Coronary artery (tissue), 2 donors: ENCODE results near the gene TBC1D2B.

ENCODE experiments used
- DNase-seq: peaks from one replicate; pipeline ENCODE4 v3.0.0-alpha.2; 2017; ENCODE audit warnings: low spot score
- H3K27ac ChIP-seq, 2 donors: fragments of 200-600 bp; sonication (generic); one replicate each; pipeline ENCODE4 v1.5.1; 2016 to 2019
- H3K4me3 ChIP-seq: fragments of 200-600 bp; sonication (generic); 2 replicates; pipeline ENCODE4 v1.5.1; 2016; ENCODE audit warnings: mild to moderate bottlenecking, moderate library complexity
- TF ChIP-seq, protein P1 (sequence below): fragments of 200-600 bp; sonication (generic); IDR thresholded peaks from one replicate; pipeline ENCODE4 v1.5.1; 2019; ENCODE audit warnings: antibody characterized with exemption

TBC1D2B gene

GRCh38 chr15:78038585-78039247 is 38.8 kb downstream of the TBC1D2B start:
- DNase-seq: no peak
- Histone ChIP-seq H3K27ac (peak overlapping the region in 1 of 2 donors; percentile 42), H3K4me3 (no peak overlapping the region)
- TF ChIP-seq, protein P1, sequence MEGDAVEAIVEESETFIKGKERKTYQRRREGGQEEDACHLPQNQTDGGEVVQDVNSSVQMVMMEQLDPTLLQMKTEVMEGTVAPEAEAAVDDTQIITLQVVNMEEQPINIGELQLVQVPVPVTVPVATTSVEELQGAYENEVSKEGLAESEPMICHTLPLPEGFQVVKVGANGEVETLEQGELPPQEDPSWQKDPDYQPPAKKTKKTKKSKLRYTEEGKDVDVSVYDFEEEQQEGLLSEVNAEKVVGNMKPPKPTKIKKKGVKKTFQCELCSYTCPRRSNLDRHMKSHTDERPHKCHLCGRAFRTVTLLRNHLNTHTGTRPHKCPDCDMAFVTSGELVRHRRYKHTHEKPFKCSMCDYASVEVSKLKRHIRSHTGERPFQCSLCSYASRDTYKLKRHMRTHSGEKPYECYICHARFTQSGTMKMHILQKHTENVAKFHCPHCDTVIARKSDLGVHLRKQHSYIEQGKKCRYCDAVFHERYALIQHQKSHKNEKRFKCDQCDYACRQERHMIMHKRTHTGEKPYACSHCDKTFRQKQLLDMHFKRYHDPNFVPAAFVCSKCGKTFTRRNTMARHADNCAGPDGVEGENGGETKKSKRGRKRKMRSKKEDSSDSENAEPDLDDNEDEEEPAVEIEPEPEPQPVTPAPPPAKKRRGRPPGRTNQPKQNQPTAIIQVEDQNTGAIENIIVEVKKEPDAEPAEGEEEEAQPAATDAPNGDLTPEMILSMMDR: no peak

DNA sequence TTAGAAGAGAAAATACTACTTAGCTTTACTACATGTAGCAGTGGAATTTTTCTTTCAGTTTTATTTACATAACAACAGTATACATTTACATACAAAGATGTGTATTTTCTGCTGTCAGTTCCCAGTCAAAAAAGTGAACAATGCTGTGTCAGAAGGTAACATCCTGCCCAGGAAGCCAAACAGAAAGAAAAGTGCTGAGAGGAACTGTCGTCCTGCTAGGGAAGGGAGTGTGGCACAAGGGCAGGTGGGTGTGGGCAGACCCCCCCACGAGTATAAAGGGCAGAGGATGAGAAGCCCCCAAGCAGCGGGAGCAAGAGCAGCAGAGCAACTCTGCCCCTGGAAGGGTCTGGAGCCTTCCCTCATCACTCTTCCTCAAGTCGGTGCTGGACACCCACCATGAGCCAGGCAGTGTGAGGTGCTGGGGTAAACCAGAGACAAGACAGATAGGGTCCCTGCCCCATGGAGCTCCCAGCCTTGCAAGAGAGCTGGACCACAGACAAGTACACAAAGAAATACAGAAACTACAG is 39.7 kb downstream of the TBC1D2B start:
- Histone ChIP-seq H3K27ac (peak overlapping the region in 1 of 2 donors; percentile 17), H3K4me3 (no peak overlapping the region)
- TF ChIP-seq, protein P1: no peak
- DNase-seq: no peak

DNA sequence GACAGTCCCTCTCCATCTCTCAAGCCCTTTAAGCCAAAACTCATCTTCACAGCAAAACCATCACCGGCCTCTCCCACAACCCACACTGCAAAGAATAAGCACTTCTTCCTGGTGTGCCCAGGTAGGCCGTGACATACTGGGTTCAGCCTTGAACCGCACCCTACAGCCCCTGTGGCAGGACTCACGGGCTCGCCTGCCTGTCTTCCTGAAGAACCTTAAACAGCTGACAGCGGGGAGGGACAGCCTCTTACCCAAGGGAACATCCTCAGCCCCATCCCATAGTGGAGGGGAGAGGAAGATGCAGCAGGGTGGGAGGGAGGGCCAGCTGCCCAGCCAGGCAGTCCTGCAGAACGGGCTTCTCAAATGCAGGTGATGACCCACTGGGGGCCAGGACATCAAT is 40.2 kb downstream of the TBC1D2B start:
- DNase-seq: no peak
- H3K4me3 ChIP-seq: no peak overlapping the region
- TF ChIP-seq, protein P1: no peak
- H3K27ac ChIP-seq: no peak overlapping the region

- DNase-seq: no peak
- TF ChIP-seq, protein P1: no peak
- Histone ChIP-seq H3K4me3 (no peak overlapping the region), H3K27ac (peak overlapping the region; percentile 69 to 75)
Measured at GRCh38 chr15:78035861-78036476, 41.5 kb downstream of the TBC1D2B start.

DNA sequence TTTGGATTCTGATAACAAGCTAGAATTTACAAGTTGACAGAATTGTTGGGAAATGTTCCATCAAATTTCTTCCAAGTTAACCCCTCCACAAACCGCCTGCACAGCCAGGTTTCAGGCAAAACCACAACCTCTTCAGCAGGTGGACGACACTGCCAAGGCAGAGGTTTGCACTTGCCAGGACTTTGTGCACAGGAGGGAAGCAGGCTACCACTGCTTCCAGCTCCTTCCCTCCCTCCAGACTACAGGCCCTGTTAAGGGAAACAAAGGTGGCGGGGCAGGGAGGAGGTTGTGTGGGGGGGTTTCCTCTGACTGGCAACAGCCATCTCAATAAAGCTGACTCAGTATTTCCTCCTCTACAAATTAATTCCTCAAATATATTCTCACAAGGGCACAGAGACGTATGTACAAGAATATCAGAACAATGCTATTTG is 42.2 kb downstream of the TBC1D2B start:
- peak overlapping the region; percentile 69 to 75 for H3K27ac ChIP-seq
- TF ChIP-seq, protein P1: no peak
- peak overlapping the region; percentile 49 for H3K4me3 ChIP-seq
- DNase-seq: no peak

DNA sequence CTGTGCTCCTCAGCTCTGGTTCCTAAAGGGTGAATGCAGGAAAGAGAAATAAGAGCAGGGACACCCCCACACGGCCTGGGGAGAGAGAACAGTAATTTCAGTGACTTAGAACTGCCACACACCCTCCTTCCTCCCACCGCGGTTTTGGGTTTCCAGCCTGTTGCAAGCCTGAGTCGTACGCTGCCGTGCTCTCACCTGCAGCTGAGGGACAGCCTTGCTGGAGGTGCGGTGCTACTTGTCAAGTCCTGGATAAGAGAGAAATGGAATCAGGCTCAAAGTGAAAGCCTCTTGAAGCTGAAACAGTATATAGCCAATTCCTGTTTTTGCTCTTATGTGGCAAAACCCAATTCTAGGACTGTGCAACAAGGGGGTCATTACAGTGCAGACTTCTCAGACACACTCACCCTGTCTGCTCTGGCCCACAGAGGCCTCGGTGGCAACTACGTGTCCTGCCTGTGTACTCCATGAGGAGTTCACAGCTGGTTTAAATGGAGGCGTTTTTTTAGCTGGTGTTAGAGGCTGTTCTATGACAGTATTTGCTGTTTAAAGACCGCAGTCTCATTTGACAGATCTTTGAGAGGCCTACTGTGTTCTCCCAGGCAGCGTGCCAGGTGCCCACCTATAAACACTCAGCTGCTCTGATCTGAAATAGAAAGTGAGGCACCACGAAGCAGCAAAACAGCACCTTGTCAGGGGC is 42.9 kb downstream of the TBC1D2B start:
- Histone ChIP-seq H3K4me3 (peak overlapping the region; percentile 49), H3K27ac (peak overlapping the region; percentile 69 to 75)
- TF ChIP-seq, protein P1: no peak
- no peak for DNase-seq
